HepG2 (cell line): ENCODE measurements around the gene CCN2. TPM values are rescaled to one million over a fixed set of nuclear protein-coding genes. Genes with fewer than 3 reads are reported as not detected.

Experiments
- CEBPZ ChIP-seq: IDR thresholded peaks from 2 replicates; pipeline ENCODE4 v1.6.1; 2012; ENCODE audit warnings: low read length, improper control_type of control experiment
- CREM ChIP-seq, 2 experiments: sonication (generic) in 1 of 2; formaldehyde crosslinking in 1 of 2; IDR thresholded peaks; 2 replicates each; pipeline versions ENCODE4 v1.4.0 to v1.6.1; 2016 to 2020; ENCODE audit warnings: antibody characterized with exemption in 1 of 2, mild to moderate bottlenecking in 1 of 2, missing genetic modification reagents in 1 of 2
- HBP1 ChIP-seq: IDR thresholded peaks from 2 replicates; pipeline ENCODE4 v1.6.1; 2016; ENCODE audit warnings: low read depth, control low read depth
- HIVEP1 ChIP-seq: sonication (generic); formaldehyde crosslinking; IDR thresholded peaks from 2 replicates; pipeline ENCODE4 v1.4.0; 2020; ENCODE audit warnings: mild to moderate bottlenecking, missing genetic modification reagents
- NFE2L2 ChIP-seq: fragments of 150-350 bp; IDR thresholded peaks from 2 replicates; pipeline ENCODE4 v1.6.1; 2014; ENCODE audit warnings: low read length
- NFIC ChIP-seq: IDR thresholded peaks from 2 replicates; pipeline ENCODE4 v1.6.1; 2012; ENCODE audit warnings: mild to moderate bottlenecking, low read length, inconsistent platforms
- PAF1 ChIP-seq: IDR thresholded peaks from 2 replicates; pipeline ENCODE4 v1.6.1; 2016; ENCODE audit warnings: missing genetic modification reagents, missing compliant biosample characterization
- REST ChIP-seq, 2 experiments: IDR thresholded peaks; 2 replicates each; pipeline ENCODE4 v1.6.1; 2011 to 2012; ENCODE audit warnings: low read length in 2 of 2, borderline replicate concordance in 1 of 2, low read depth in 1 of 2, mild to moderate bottlenecking in 1 of 2, moderate library complexity in 1 of 2
- YEATS4 ChIP-seq: sonication (generic); formaldehyde crosslinking; IDR thresholded peaks from 2 replicates; pipeline ENCODE4 v1.4.0; 2020; ENCODE audit warnings: missing genetic modification reagents, borderline replicate concordance
- ZFP62 ChIP-seq: sonication (generic); formaldehyde crosslinking; IDR thresholded peaks from 2 replicates; pipeline ENCODE4 v1.4.0; 2020; ENCODE audit warnings: missing genetic modification reagents
- ZNF280B ChIP-seq: sonication (generic); formaldehyde crosslinking; IDR thresholded peaks from 2 replicates; pipeline ENCODE4 v1.5.0; 2020; ENCODE audit warnings: missing genetic modification reagents, mild to moderate bottlenecking, borderline replicate concordance
- ZNF556 ChIP-seq: sonication (generic); formaldehyde crosslinking; IDR thresholded peaks from 2 replicates; pipeline ENCODE4 v1.4.0; 2020; ENCODE audit warnings: mild to moderate bottlenecking, missing genetic modification reagents, borderline replicate concordance
- polyA plus RNA-seq, 8 experiments: library from polyadenylated mRNA; depleted of rRNA in 3 of 8; stranded (reverse) in 7 of 8; unstranded in 1 of 8; fragments of >200 nt; fragmentation: Illumina TruSeq in 4 of 8; extraction: Trizol in 4 of 8; gene quantifications; 2 replicates each; pipeline versions ENCODE4 v1.2.1 to v1.2.3, GENCODE V29; 2011 to 2016; ENCODE audit warnings: low read depth in 4 of 8, missing spikeins in 1 of 8, mixed read lengths in 1 of 8; ENCODE audit not compliant: insufficient read depth in 1 of 8
- total RNA-seq, 5 experiments: library from RNA; depleted of rRNA; stranded (reverse); fragments of >200 nt; fragmentation: Illumina TruSeq; extraction: Trizol; gene quantifications; 2 replicates each; pipeline ENCODE4 v1.2.3, GENCODE V29; 2016; ENCODE audit warnings: low read depth in 1 of 5
- TF ChIP-seq, protein P1 (sequence below): sonication (generic); formaldehyde crosslinking; conservative IDR thresholded peaks from 2 replicates; pipeline ENCODE4 v1.8.1; 2023; ENCODE audit warnings: missing genetic modification reagents
- TF ChIP-seq, protein P2 (sequence below): IDR thresholded peaks from 2 replicates; pipeline ENCODE4 v1.6.1; 2016; ENCODE audit warnings: missing compliant biosample characterization, missing genetic modification reagents, borderline replicate concordance

Gene CCN2
- total and polyA plus RNA-seq, 2 of the 13 experiments (the other 11 are each of a cell fraction or from before 2014, with no cell fraction given), result 34.7 to 316 TPM

GRCh38 chr6:131950767-131951575 lies at the start of gene CCN2 (continued):
- TF ChIP-seq CEBPZ (no peak), NFE2L2 (no peak), ZNF556 (CRISPR knock-in tag) (peak; percentile 73; the same call in 1 of the 2 replicates), HIVEP1 (CRISPR knock-in tag) (peak; percentile 81), NFIC (peak; percentile 97), REST (IDR thresholded peaks at IDR 0.05; ENCODE audit: borderline replicate concordance in 1 of 2, low read depth in 1 of 2, low read length in 2 of 2) (peak in 1 of 2 experiments; percentile 87; a peak in 1 of 4 replicates), CREM (IDR thresholded peaks at IDR 0.05) (peak; percentile 87), CREM (CRISPR knock-in tag; IDR thresholded peaks at IDR 0.05) (no peak), PAF1 (CRISPR knock-in tag) (peak; percentile 90; the same call in 1 of the 2 replicates), YEATS4 (CRISPR knock-in tag) (peak; percentile 85), ZNF280B (CRISPR knock-in tag) (no peak; the same call in 1 of the 2 replicates), ZFP62 (CRISPR knock-in tag) (peak; percentile 73; the same call in 1 of the 2 replicates), HBP1 (CRISPR knock-in tag) (peak; percentile 99)
- TF ChIP-seq, protein P1, sequence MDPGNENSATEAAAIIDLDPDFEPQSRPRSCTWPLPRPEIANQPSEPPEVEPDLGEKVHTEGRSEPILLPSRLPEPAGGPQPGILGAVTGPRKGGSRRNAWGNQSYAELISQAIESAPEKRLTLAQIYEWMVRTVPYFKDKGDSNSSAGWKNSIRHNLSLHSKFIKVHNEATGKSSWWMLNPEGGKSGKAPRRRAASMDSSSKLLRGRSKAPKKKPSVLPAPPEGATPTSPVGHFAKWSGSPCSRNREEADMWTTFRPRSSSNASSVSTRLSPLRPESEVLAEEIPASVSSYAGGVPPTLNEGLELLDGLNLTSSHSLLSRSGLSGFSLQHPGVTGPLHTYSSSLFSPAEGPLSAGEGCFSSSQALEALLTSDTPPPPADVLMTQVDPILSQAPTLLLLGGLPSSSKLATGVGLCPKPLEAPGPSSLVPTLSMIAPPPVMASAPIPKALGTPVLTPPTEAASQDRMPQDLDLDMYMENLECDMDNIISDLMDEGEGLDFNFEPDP (CRISPR knock-in tag), result no peak
- TF ChIP-seq, protein P2, sequence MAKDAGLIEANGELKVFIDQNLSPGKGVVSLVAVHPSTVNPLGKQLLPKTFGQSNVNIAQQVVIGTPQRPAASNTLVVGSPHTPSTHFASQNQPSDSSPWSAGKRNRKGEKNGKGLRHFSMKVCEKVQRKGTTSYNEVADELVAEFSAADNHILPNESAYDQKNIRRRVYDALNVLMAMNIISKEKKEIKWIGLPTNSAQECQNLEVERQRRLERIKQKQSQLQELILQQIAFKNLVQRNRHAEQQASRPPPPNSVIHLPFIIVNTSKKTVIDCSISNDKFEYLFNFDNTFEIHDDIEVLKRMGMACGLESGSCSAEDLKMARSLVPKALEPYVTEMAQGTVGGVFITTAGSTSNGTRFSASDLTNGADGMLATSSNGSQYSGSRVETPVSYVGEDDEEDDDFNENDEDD (CRISPR knock-in tag), result no peak
